ENCODE results near the gene AK1. TPM values are rescaled to one million over a fixed set of nuclear protein-coding genes. Genes with fewer than 3 reads are reported as not detected.

Gene AK1
- total RNA-seq, 1 experiment from 2014 or later = 34.4 TPM

DNA sequence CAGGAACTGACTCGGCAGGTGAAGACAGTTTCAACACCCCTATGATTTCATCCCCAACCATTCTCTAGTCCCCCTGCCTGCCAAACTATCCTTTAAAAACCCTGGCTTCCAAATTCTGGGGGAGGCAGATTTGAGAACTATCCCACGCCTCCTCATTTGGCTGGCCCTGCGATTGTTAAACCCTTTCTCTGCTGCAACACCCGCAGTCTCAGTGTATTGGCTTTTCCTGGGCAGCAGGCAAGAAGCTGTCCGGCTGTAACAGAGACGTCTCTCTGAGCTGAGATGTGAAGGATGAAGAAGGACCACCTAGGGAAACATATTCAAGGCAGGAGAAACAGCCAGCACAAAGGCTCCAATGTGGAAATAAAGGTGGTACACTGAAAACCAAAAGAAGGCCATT lies 15.4 kb upstream of the AK1 start:
- CTCF ChIA-PET = interaction anchor here (0.6 kb wide), 1 partner anchor 92 kb away, joined by 4 read pairs; no protein-coding TSS in a partner anchor

More for the DNA sequence above, 15.4 kb upstream of the AK1 start:
- Mint-ChIP-seq H3K9me3 (peaks cover 6% of the 10 kb centered on the region; the same call in 1 of the 2 replicates), H3K36me3 (peaks cover 63% of the 10 kb centered on the region), H3K4me1 (peaks cover 9% of the 10 kb centered on the region), H3K27me3 (ENCODE audit: low read depth) (no peaks in the 10 kb centered on the region), H3K27ac (no peak overlapping the region), H3K4me3 (no peak overlapping the region)
- DNase-seq (ENCODE audit: low spot score) (no peak), ATAC-seq (no peak)
- TF ChIP-seq MLX (CRISPR knock-in tag; IDR thresholded peaks at IDR 0.05) (no peak), ZNF423 (CRISPR knock-in tag; IDR thresholded peaks at IDR 0.05) (no peak), ZNF232 (CRISPR knock-in tag; IDR thresholded peaks at IDR 0.05) (no peak), USF2 (CRISPR knock-in tag; IDR thresholded peaks at IDR 0.05) (no peak), ZNF396 (CRISPR knock-in tag; IDR thresholded peaks at IDR 0.05; ENCODE audit: borderline replicate concordance) (no peak), AFF4 (CRISPR knock-in tag; IDR thresholded peaks at IDR 0.05; ENCODE audit: borderline replicate concordance) (no peak), RORB (CRISPR knock-in tag; IDR thresholded peaks at IDR 0.05) (no peak), SMAD3 (CRISPR knock-in tag; IDR thresholded peaks at IDR 0.05; ENCODE audit: borderline replicate concordance) (no peak), ZNF671 (CRISPR knock-in tag; IDR thresholded peaks at IDR 0.05) (no peak)
- TF ChIP-seq, protein P1, sequence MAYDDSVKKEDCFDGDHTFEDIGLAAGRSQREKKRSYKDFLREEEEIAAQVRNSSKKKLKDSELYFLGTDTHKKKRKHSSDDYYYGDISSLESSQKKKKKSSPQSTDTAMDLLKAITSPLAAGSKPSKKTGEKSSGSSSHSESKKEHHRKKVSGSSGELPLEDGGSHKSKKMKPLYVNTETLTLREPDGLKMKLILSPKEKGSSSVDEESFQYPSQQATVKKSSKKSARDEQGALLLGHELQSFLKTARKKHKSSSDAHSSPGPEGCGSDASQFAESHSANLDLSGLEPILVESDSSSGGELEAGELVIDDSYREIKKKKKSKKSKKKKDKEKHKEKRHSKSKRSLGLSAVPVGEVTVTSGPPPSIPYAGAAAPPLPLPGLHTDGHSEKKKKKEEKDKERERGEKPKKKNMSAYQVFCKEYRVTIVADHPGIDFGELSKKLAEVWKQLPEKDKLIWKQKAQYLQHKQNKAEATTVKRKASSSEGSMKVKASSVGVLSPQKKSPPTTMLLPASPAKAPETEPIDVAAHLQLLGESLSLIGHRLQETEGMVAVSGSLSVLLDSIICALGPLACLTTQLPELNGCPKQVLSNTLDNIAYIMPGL (CRISPR knock-in tag; IDR thresholded peaks at IDR 0.05) = no peak
- TF ChIP-seq, protein P2, sequence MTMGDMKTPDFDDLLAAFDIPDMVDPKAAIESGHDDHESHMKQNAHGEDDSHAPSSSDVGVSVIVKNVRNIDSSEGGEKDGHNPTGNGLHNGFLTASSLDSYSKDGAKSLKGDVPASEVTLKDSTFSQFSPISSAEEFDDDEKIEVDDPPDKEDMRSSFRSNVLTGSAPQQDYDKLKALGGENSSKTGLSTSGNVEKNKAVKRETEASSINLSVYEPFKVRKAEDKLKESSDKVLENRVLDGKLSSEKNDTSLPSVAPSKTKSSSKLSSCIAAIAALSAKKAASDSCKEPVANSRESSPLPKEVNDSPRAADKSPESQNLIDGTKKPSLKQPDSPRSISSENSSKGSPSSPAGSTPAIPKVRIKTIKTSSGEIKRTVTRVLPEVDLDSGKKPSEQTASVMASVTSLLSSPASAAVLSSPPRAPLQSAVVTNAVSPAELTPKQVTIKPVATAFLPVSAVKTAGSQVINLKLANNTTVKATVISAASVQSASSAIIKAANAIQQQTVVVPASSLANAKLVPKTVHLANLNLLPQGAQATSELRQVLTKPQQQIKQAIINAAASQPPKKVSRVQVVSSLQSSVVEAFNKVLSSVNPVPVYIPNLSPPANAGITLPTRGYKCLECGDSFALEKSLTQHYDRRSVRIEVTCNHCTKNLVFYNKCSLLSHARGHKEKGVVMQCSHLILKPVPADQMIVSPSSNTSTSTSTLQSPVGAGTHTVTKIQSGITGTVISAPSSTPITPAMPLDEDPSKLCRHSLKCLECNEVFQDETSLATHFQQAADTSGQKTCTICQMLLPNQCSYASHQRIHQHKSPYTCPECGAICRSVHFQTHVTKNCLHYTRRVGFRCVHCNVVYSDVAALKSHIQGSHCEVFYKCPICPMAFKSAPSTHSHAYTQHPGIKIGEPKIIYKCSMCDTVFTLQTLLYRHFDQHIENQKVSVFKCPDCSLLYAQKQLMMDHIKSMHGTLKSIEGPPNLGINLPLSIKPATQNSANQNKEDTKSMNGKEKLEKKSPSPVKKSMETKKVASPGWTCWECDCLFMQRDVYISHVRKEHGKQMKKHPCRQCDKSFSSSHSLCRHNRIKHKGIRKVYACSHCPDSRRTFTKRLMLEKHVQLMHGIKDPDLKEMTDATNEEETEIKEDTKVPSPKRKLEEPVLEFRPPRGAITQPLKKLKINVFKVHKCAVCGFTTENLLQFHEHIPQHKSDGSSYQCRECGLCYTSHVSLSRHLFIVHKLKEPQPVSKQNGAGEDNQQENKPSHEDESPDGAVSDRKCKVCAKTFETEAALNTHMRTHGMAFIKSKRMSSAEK (CRISPR knock-in tag; IDR thresholded peaks at IDR 0.05; ENCODE audit: borderline replicate concordance) = no peak
- TF ChIP-seq, protein P3, sequence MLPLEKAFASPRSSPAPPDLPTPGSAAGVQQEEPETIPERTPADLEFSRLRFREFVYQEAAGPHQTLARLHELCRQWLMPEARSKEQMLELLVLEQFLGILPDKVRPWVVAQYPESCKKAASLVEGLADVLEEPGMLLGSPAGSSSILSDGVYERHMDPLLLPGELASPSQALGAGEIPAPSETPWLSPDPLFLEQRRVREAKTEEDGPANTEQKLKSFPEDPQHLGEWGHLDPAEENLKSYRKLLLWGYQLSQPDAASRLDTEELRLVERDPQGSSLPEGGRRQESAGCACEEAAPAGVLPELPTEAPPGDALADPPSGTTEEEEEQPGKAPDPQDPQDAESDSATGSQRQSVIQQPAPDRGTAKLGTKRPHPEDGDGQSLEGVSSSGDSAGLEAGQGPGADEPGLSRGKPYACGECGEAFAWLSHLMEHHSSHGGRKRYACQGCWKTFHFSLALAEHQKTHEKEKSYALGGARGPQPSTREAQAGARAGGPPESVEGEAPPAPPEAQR (CRISPR knock-in tag; IDR thresholded peaks at IDR 0.05) = no peak
- POLR2A ChIA-PET = no interaction called here
